ENCODE results near the gene PHACTR1. TPM values are rescaled to one million over a fixed set of nuclear protein-coding genes. Genes with fewer than 3 reads are reported as not detected.
A peak's percentile ranks its signal among the peaks of the same experiment; 100 is the strongest.

The PHACTR1 gene
- total and polyA plus RNA-seq, 2 donors (not counting 1 experiment from before 2014, with no cell fraction given): 0.60 to 1.2 TPM

DNA sequence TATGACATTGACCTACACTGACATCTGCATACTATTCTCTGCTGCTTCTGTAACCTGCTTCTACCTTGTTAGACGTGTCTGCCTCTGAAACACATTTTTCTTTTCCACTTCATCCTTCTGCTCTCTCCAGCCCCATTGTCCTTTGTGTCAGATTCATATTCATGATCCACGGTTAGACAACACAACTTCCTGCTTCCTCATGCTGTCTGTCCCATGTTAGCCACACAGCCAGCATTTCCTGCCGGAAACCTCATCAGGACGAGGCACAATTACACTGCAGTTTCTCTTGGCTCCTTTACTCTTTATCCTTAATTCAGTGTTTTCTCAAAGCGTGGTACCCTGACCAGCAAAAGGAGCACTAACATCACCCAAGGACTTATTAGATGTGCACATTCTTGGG, 461.5 kb downstream of the PHACTR1 start:
- no peak overlapping the region for H3K4me2 ChIP-seq (ENCODE audit: extremely low read depth, insufficient read depth, low read length)
- TF ChIP-seq CTCF (conservative IDR thresholded peaks at IDR 0.05 in 1 of 2, IDR thresholded peaks at IDR 0.05 in 1 of 2; ENCODE audit: low read depth in 1 of 2, low read length in 2 of 2): no peak
- no peak for TF ChIP-seq EZH2 (IDR thresholded peaks at IDR 0.05; ENCODE audit: low read length, missing control alignments)
- no peak for DNase-seq (ENCODE audit: low read depth in 2 of 2)

GRCh38 chr6:13180538-13180937, 464.0 kb downstream of the PHACTR1 start:
- Histone ChIP-seq H3K36me3 (ENCODE audit: control insufficient read depth, insufficient read depth, low read length) (no peaks in the 10 kb centered on the region), H3K9ac (ENCODE audit: insufficient read depth, low read length) (no peak overlapping the region), H4K20me1 (ENCODE audit: control insufficient read depth, extremely low read depth, insufficient read depth, low read length) (no peaks in the 10 kb centered on the region), H3K4me2 (ENCODE audit: extremely low read depth, insufficient read depth, low read length) (no peak overlapping the region), H3K79me2 (ENCODE audit: control insufficient read depth, insufficient read depth, low read length) (no peaks in the 10 kb centered on the region), H3K4me3 (replicated peaks in 1 of 4; ENCODE audit: control extremely low read depth in 1 of 4, insufficient read depth in 1 of 4, low read depth in 3 of 4, low read length in 4 of 4) (no peak overlapping the region), H3K27ac (ENCODE audit: insufficient read depth, low read length) (no peak overlapping the region), H3K27me3 (ENCODE audit: control insufficient read depth, insufficient read depth, low read length) (no peaks in the 10 kb centered on the region), H3K4me1 (ENCODE audit: control insufficient read depth, extremely low read depth, insufficient read depth, low read length) (no peaks in the 10 kb centered on the region), H3K9me3 (ENCODE audit: control insufficient read depth, insufficient read depth, low read depth, low read length) (no peaks in the 10 kb centered on the region), H2AFZ (ENCODE audit: low read length) (no peak overlapping the region)
- DNase-seq (ENCODE audit: low read depth in 2 of 2): no peak
- TF ChIP-seq EZH2 (IDR thresholded peaks at IDR 0.05; ENCODE audit: low read length, missing control alignments) (no peak), CTCF (conservative IDR thresholded peaks at IDR 0.05 in 1 of 2, IDR thresholded peaks at IDR 0.05 in 1 of 2; ENCODE audit: low read depth in 1 of 2, low read length in 2 of 2) (no peak)

More for the DNA sequence above, 461.5 kb downstream of the PHACTR1 start:
- Histone ChIP-seq H3K27me3 (ENCODE audit: control insufficient read depth, insufficient read depth, low read length) (no peaks in the 10 kb centered on the region), H2AFZ (ENCODE audit: low read length) (no peak overlapping the region), H3K27ac (ENCODE audit: insufficient read depth, low read length) (no peak overlapping the region), H3K9ac (ENCODE audit: insufficient read depth, low read length) (no peak overlapping the region), H3K79me2 (ENCODE audit: control insufficient read depth, insufficient read depth, low read length) (no peaks in the 10 kb centered on the region), H3K36me3 (ENCODE audit: control insufficient read depth, insufficient read depth, low read length) (no peaks in the 10 kb centered on the region), H3K4me1 (ENCODE audit: control insufficient read depth, extremely low read depth, insufficient read depth, low read length) (no peaks in the 10 kb centered on the region), H4K20me1 (ENCODE audit: control insufficient read depth, extremely low read depth, insufficient read depth, low read length) (no peaks in the 10 kb centered on the region), H3K9me3 (ENCODE audit: control insufficient read depth, insufficient read depth, low read depth, low read length) (no peaks in the 10 kb centered on the region), H3K4me3 (replicated peaks in 1 of 4; ENCODE audit: control extremely low read depth in 1 of 4, insufficient read depth in 1 of 4, low read depth in 3 of 4, low read length in 4 of 4) (no peak overlapping the region)

DNA sequence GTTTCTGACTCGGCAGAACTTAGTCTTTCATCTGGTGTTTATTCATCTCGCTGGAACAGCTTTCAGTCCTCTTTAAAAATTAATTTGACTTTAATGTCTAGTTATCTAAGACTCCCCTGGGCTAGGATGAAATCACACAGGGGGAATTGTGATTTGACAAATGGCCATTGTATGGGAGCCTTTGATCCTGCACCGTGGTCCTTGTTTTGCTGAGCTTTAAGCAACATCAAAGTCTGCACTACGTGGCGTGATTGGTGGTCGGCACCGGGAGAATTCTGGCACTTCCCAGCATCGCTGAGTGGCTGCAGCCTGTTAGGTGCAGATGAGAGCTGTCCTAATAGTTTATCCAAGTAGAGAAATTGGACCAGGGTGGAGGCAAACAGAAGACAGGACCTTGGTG, 464.8 kb downstream of the PHACTR1 start:
- H3K9me3 ChIP-seq (ENCODE audit: control insufficient read depth, insufficient read depth, low read depth, low read length): no peaks in the 10 kb centered on the region
- H2AFZ ChIP-seq (ENCODE audit: low read length): peak overlapping the region; percentile 39
- H3K27ac ChIP-seq (ENCODE audit: insufficient read depth, low read length): no peak overlapping the region
- no peaks in the 10 kb centered on the region for H3K27me3 ChIP-seq (ENCODE audit: control insufficient read depth, insufficient read depth, low read length)
- peak overlapping the region in 3 of 4 experiments; percentile 9 to 42 (median 16) for H3K4me3 ChIP-seq (replicated peaks in 1 of 4; ENCODE audit: control extremely low read depth in 1 of 4, insufficient read depth in 1 of 4, low read depth in 3 of 4, low read length in 4 of 4)
- H3K9ac ChIP-seq (ENCODE audit: insufficient read depth, low read length): no peak overlapping the region
- H3K79me2 ChIP-seq (ENCODE audit: control insufficient read depth, insufficient read depth, low read length): no peaks in the 10 kb centered on the region
- TF ChIP-seq CTCF (conservative IDR thresholded peaks at IDR 0.05 in 1 of 2, IDR thresholded peaks at IDR 0.05 in 1 of 2; ENCODE audit: low read depth in 1 of 2, low read length in 2 of 2) (no peak), EZH2 (IDR thresholded peaks at IDR 0.05; ENCODE audit: low read length, missing control alignments) (no peak)
- DNase-seq (ENCODE audit: low read depth in 2 of 2): no peak
- no peaks in the 10 kb centered on the region for H4K20me1 ChIP-seq (ENCODE audit: control insufficient read depth, extremely low read depth, insufficient read depth, low read length)
- no peaks in the 10 kb centered on the region for H3K4me1 ChIP-seq (ENCODE audit: control insufficient read depth, extremely low read depth, insufficient read depth, low read length)
- peak overlapping the region; percentile 13 for H3K4me2 ChIP-seq (ENCODE audit: extremely low read depth, insufficient read depth, low read length)
- no peaks in the 10 kb centered on the region for H3K36me3 ChIP-seq (ENCODE audit: control insufficient read depth, insufficient read depth, low read length)

All from fibroblast of lung (primary cell).